ENCODE results near the gene NOBOX. TPM values are rescaled to one million over a fixed set of nuclear protein-coding genes. Genes with fewer than 3 reads are reported as not detected.
A peak's percentile ranks its signal among the peaks of the same experiment; 100 is the strongest.

The NOBOX gene
- total RNA-seq, 1 donor from 2014 or later, result not detected

DNA sequence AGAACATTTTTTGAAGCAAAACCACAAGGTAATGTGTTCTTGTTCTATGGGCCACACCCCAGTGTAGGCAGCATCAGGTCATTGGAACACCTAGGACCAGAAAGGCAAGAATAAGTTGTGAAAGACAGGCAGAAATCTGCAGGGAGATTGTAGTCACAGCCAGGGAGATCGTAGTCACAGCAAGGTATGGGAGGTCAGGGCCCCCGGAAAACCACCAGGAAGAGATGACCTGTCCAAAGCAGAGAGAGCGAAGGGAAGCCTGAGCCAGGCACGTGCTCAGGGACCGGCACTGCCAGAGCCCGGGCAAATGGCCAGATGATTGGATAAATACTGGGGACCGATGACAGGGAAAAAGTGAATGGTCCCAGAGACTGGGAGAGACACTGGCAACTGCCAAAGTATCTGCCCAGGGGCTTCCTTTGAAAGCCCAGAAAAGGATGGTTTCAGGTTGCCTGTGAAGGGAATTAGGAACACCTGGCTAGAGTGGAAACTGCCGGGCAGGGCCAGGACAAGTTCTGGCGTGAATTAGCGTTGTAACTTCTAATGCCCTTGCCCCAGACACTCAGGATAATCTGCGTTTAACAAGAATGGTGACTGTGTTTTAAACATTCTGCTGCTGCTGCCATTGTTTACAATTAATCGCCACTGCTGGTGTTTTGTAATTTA lies 3.9 kb upstream of the NOBOX start:
- intact Hi-C loops (cut with micrococcal nuclease), result no loop called here
- Mint-ChIP-seq H3K4me1 (no peaks in the 10 kb centered on the region), H3K36me3 (ENCODE audit: low read depth) (no peaks in the 10 kb centered on the region)

GRCh38 chr7:144404946-144405345 lies 1.5 kb upstream of the NOBOX start:
- intact Hi-C loops (cut with micrococcal nuclease), result no loop called here
- Mint-ChIP-seq H3K9me3 (no peaks in the 10 kb centered on the region), H3K4me3 (no peak overlapping the region), H3K27me3 (peaks cover 10% of the 10 kb centered on the region), H3K4me1 (no peaks in the 10 kb centered on the region), H3K36me3 (ENCODE audit: low read depth) (no peaks in the 10 kb centered on the region), H3K27ac (no peak overlapping the region)
- DNase-seq, result no peak

More for the DNA sequence above, 3.9 kb upstream of the NOBOX start:
- peaks cover 13% of the 10 kb centered on the region for H3K27me3 Mint-ChIP-seq
- H3K27ac Mint-ChIP-seq, result no peak overlapping the region
- H3K9me3 Mint-ChIP-seq, result no peaks in the 10 kb centered on the region
- H3K4me3 Mint-ChIP-seq, result no peak overlapping the region
- DNase-seq, result no peak

DNA sequence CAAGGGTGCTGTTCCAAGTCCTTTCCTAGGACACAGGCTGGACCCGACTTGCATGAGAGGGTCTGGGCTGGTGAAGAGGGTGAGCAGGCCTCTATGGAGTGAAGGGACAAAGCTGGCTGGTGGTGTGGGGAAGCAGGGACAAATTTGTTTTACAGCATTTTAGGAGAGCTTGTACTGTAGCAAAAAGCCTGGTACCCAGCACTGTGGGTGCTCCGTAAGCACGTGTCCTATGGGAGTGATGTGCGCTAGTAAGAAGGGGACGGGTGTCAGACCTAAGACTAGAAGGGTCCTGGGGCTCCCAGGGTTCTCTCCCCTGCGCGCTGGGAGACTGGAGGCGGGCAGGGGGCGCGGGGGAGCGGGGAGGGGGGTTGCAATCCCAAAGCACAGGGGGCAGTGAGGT lies 391 bp downstream of the NOBOX start:
- Mint-ChIP-seq H3K9me3 (no peaks in the 10 kb centered on the region), H3K36me3 (ENCODE audit: low read depth) (no peaks in the 10 kb centered on the region), H3K27me3 (peaks cover 4% of the 10 kb centered on the region), H3K4me3 (no peak overlapping the region), H3K4me1 (no peaks in the 10 kb centered on the region), H3K27ac (no peak overlapping the region)
- intact Hi-C loops (cut with micrococcal nuclease), result no loop called here
- DNase-seq, result no peak

- intact Hi-C loops (cut with micrococcal nuclease), result no loop called here
- Mint-ChIP-seq H3K9me3 (no peaks in the 10 kb centered on the region), H3K27me3 (no peaks in the 10 kb centered on the region), H3K4me3 (no peak overlapping the region), H3K36me3 (ENCODE audit: low read depth) (no peaks in the 10 kb centered on the region), H3K4me1 (no peaks in the 10 kb centered on the region), H3K27ac (no peak overlapping the region)
- no peak for DNase-seq
Measured at GRCh38 chr7:144401490-144401889, 2.0 kb downstream of the NOBOX start.

GRCh38 chr7:144399946-144400345 lies 3.5 kb downstream of the NOBOX start:
- Mint-ChIP-seq H3K36me3 (ENCODE audit: low read depth) (no peaks in the 10 kb centered on the region), H3K4me1 (no peaks in the 10 kb centered on the region), H3K27me3 (peaks cover 2% of the 10 kb centered on the region), H3K4me3 (no peak overlapping the region), H3K27ac (no peak overlapping the region), H3K9me3 (no peaks in the 10 kb centered on the region)
- no peak for DNase-seq
- intact Hi-C loops (cut with micrococcal nuclease), result no loop called here

DNA sequence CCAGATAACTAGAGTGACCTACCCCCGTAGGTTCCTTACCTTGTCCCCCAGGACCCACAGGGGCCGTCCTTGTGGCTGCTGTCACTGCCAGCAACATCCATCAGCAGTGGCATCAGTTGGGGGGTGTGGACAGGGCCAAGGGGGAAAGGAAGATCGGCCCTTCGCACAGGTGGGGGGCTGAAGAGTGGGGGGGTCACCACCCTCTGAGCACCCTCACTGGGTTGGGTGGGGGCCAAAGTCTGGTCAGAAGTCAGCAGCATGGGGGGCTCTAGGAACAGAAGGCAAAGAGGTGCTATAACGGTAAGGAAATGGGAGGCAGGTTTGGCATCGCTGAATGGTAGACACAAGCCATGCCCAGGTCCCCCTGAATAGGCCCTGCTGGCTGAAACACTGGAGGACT lies 4.6 kb downstream of the NOBOX start:
- Mint-ChIP-seq H3K9me3 (no peaks in the 10 kb centered on the region), H3K4me3 (no peak overlapping the region), H3K27ac (no peak overlapping the region), H3K4me1 (no peaks in the 10 kb centered on the region), H3K36me3 (ENCODE audit: low read depth) (no peaks in the 10 kb centered on the region), H3K27me3 (peaks cover 3% of the 10 kb centered on the region)
- no peak for DNase-seq
- intact Hi-C loops (cut with micrococcal nuclease), result no loop called here

- no peaks in the 10 kb centered on the region for H3K36me3 Mint-ChIP-seq (ENCODE audit: low read depth)
- no peaks in the 10 kb centered on the region for H3K9me3 Mint-ChIP-seq
- intact Hi-C loops (cut with micrococcal nuclease), result no loop called here
Measured at GRCh38 chr7:144398291-144398690, 5.2 kb downstream of the NOBOX start.

GRCh38 chr7:144397086-144397485 lies 6.4 kb downstream of the NOBOX start:
- Mint-ChIP-seq H3K27me3 (peaks cover 5% of the 10 kb centered on the region), H3K27ac (no peak overlapping the region), H3K9me3 (no peaks in the 10 kb centered on the region), H3K4me3 (no peak overlapping the region), H3K4me1 (no peaks in the 10 kb centered on the region), H3K36me3 (ENCODE audit: low read depth) (no peaks in the 10 kb centered on the region)
- intact Hi-C loops (cut with micrococcal nuclease), result no loop called here
- DNase-seq, result no peak

More at GRCh38 chr7:144398291-144398690, 5.2 kb downstream of the NOBOX start:
- peaks cover 3% of the 10 kb centered on the region for H3K27me3 Mint-ChIP-seq
- no peaks in the 10 kb centered on the region for H3K4me1 Mint-ChIP-seq
- H3K4me3 Mint-ChIP-seq, result no peak overlapping the region
- no peak overlapping the region for H3K27ac Mint-ChIP-seq
- DNase-seq, result no peak

DNA sequence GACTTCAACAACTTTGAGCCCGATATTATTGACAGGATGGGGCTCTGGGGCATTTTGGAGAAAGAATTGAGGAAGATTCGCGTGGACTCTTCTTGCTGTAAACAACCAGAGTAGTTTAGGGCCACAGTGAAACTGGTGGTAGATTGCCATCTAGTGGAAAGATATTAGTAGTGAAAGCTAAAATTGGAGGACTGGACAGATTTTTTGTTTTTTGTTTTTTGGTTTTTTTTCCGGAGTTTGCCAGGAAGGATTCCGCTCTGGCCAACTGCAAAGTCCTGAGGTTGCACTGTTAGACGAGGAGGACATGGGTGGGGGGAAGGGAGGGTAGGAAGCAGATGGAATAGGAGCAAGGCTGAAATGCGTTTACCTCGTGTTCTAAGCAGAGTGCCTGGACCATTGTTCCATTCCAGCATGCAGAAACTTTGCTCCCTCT lies 11.7 kb downstream of the NOBOX start:
- peak; percentile 80 for DNase-seq
- intact Hi-C loops (cut with micrococcal nuclease), result loop anchor here (5.0 kb wide), 1 partner anchor 215 kb away; no protein-coding TSS in a partner anchor
- peaks cover 5% of the 10 kb centered on the region for H3K27me3 Mint-ChIP-seq
- H3K9me3 Mint-ChIP-seq, result no peaks in the 10 kb centered on the region
- H3K27ac Mint-ChIP-seq, result no peak overlapping the region
- H3K4me3 Mint-ChIP-seq, result no peak overlapping the region
- no peaks in the 10 kb centered on the region for H3K36me3 Mint-ChIP-seq (ENCODE audit: low read depth)
- H3K4me1 Mint-ChIP-seq, result peaks cover 2% of the 10 kb centered on the region

DNA sequence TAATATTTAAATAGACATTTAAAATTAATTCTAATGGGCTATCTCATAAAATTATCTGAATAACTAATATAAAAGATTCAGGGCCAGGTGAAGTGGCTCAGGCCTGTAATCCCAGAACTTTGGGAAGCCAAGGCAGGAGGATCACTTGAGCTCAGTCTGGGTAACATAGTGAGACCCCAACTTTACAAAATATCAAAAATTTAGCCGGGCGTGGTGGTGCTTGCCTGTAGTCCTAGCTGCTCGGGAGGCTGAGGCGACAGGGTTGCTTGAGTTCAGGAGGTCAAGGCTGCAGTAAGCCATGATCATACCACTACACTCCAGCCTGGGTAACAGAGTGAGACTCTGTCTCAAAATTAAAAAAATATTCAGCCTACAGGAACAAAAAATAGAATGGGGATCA lies 12.5 kb downstream of the NOBOX start:
- Mint-ChIP-seq H3K36me3 (ENCODE audit: low read depth) (no peaks in the 10 kb centered on the region), H3K4me3 (no peak overlapping the region), H3K9me3 (no peaks in the 10 kb centered on the region), H3K4me1 (peaks cover 6% of the 10 kb centered on the region), H3K27ac (no peak overlapping the region), H3K27me3 (peaks cover 5% of the 10 kb centered on the region)
- no peak for DNase-seq
- intact Hi-C loops (cut with micrococcal nuclease), result loop anchor here (5.0 kb wide), 1 partner anchor 214 kb away; no protein-coding TSS in a partner anchor

DNA sequence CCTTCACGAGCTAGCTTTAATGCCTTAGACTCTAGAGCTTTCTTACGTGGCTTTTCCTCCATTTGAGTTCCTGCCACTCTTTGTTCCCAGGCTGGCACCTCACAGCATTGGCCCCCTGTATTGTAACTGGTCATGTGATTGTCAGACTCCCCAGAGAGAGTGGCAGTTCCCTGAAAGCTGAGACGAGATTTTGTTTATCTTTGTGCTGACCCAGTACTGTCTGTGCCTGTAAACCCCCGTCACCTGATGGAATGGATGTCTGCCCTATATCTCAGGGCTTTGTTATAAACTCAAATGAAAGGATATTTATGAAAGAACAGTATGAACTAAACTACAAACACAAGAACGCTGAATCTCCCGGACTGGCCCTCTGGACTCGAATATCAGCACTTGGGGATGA lies 13.0 kb downstream of the NOBOX start:
- no peak overlapping the region for H3K4me3 Mint-ChIP-seq
- H3K27me3 Mint-ChIP-seq, result peaks cover 5% of the 10 kb centered on the region
- H3K9me3 Mint-ChIP-seq, result no peaks in the 10 kb centered on the region
- no peak for DNase-seq
- H3K36me3 Mint-ChIP-seq (ENCODE audit: low read depth), result no peaks in the 10 kb centered on the region
- intact Hi-C loops (cut with micrococcal nuclease), result loop anchor here (5.0 kb wide), 1 partner anchor 213 kb away; no protein-coding TSS in a partner anchor
- no peak overlapping the region for H3K27ac Mint-ChIP-seq
- peaks cover 6% of the 10 kb centered on the region for H3K4me1 Mint-ChIP-seq

- Mint-ChIP-seq H3K4me3 (no peak overlapping the region), H3K9me3 (no peaks in the 10 kb centered on the region), H3K27me3 (peaks cover 2% of the 10 kb centered on the region), H3K4me1 (peaks cover 14% of the 10 kb centered on the region), H3K36me3 (ENCODE audit: low read depth) (no peaks in the 10 kb centered on the region), H3K27ac (no peak overlapping the region)
- no peak for DNase-seq
- intact Hi-C loops (cut with micrococcal nuclease), result no loop called here
Measured at GRCh38 chr7:144388950-144389349, 14.5 kb downstream of the NOBOX start.

GRCh38 chr7:144386741-144387140 lies 16.8 kb downstream of the NOBOX start:
- Mint-ChIP-seq H3K27ac (no peak overlapping the region), H3K36me3 (ENCODE audit: low read depth) (no peaks in the 10 kb centered on the region), H3K4me1 (peaks cover 12% of the 10 kb centered on the region), H3K9me3 (no peaks in the 10 kb centered on the region), H3K27me3 (no peaks in the 10 kb centered on the region), H3K4me3 (no peak overlapping the region)
- DNase-seq, result no peak
- intact Hi-C loops (cut with micrococcal nuclease), result no loop called here

- intact Hi-C loops (cut with micrococcal nuclease), result no loop called here
- DNase-seq, result no peak
- Mint-ChIP-seq H3K4me3 (no peak overlapping the region), H3K27me3 (no peaks in the 10 kb centered on the region), H3K27ac (no peak overlapping the region), H3K36me3 (ENCODE audit: low read depth) (peaks cover 4% of the 10 kb centered on the region), H3K4me1 (peaks cover 12% of the 10 kb centered on the region), H3K9me3 (no peaks in the 10 kb centered on the region)
Measured at GRCh38 chr7:144384555-144385245, 18.8 kb downstream of the NOBOX start.
